Pancreas (tissue), 10 donors: ENCODE data around the gene RIN1. TPM values are rescaled to one million over a fixed set of nuclear protein-coding genes. Genes with fewer than 3 reads are reported as not detected.

Source experiments
- ATAC-seq, 4 donors: fragments of 200-7000 bp; cut with Tn5 transposase; one replicate each; pipeline versions ENCODE4 v1.8.0 to v1.9.1; 2020; ENCODE audit warnings: mild to moderate bottlenecking in 4 of 4, moderate library complexity in 4 of 4
- DNase-seq, 6 donors: peaks; one replicate each; pipeline ENCODE4 v3.0.0-alpha.2; 2020
- FAIRE-seq: peaks from 2 replicates; lab custom pipeline; 2012; peaks lifted over from hg19 to GRCh38; lab: Jason Lieb, UNC
- H3K27ac ChIP-seq, 4 donors: fragments of 200-600 bp; sonication (generic); 1 replicate in 3 of 4; 2 replicates in 1 of 4; pipeline versions ENCODE4 v1.5.0 to v1.8.0; 2020
- H3K27me3 ChIP-seq, 4 donors: fragments of 200-600 bp; one replicate each; pipeline ENCODE4 v1.8.0; 2021
- H3K36me3 ChIP-seq, 3 donors: fragments of 200-600 bp; sonication (generic) in 1 of 3; one replicate each; pipeline versions ENCODE4 v1.5.0 to v1.8.0; 2020 to 2021
- H3K4me1 ChIP-seq, 3 donors: fragments of 200-600 bp; one replicate each; pipeline ENCODE4 v1.8.0; 2021
- H3K4me3 ChIP-seq, 4 donors: fragments of 200-600 bp; sonication (generic) in 2 of 4; one replicate each; pipeline versions ENCODE4 v1.5.0 to v1.8.0; 2020 to 2021
- H3K9me3 ChIP-seq, 4 donors: fragments of 200-600 bp; one replicate each; pipeline ENCODE4 v1.8.0; 2021
- WGBS, 2 donors: extraction: QIAGEN DNeasy Blood & Tissue Kit; methylation state at CpG; one replicate each; pipeline ENCODE4 v1.1.7; 2013; 5-methylcytosine and 5-hydroxymethylcytosine counted together
- intact Hi-C, 3 donors: fragments of 100-400 bp; cut with DNase I; formaldehyde crosslinking; loops; one replicate each; pipeline versions ENCODE4 v1.11.1 to v1.14.2; 2022
- polyA plus RNA-seq, 2 donors: library from polyadenylated mRNA; stranded (reverse); fragments of 200-250 nt; gene quantifications; one replicate each; pipeline ENCODE4 v1.2.3, GENCODE V29; 2013
- total RNA-seq, 6 donors: library from RNA; stranded (reverse); fragmentation: NEBNext Ultra II Directional in 4 of 6; extraction: Animal tissue kit (Norgen Biotek cat#: 25700) in 4 of 6; gene quantifications; one replicate each; pipeline versions ENCODE4 v1.2.1 to v1.2.4, GENCODE V29; 2021 to 2023
- TF ChIP-seq, protein P1 (sequence below), 4 donors: fragments of 200-600 bp; sonication (generic) in 3 of 4; IDR thresholded peaks; one replicate each; pipeline versions ENCODE4 v1.5.0 to v1.8.0; 2021; ENCODE audit warnings: antibody characterized with exemption in 4 of 4
- donor health status: healthy with polysubstance abuse.
- donor health status: DM: no; HTN: no; CAD: no; lungs with moderate emphysema.
- donor health status: DM: no; HTN: no; CAD: no.
- donor health status: control.
- donor health status: control.
- donor health status: Bipolar disorder and iron deficiency.
- donor health status: DM: yes; HTN: yes; CAD: no.
- donor health status: DM: no; HTN: no; CAD: no.
- donor health status: DM: no; HTN: no; CAD: no.
- donor health status: DM: yes; HTN: yes; CAD: no.

Gene RIN1
- total and polyA plus RNA-seq, 8 donors: 2.7 to 15.7 (median 4.8) TPM

DNA sequence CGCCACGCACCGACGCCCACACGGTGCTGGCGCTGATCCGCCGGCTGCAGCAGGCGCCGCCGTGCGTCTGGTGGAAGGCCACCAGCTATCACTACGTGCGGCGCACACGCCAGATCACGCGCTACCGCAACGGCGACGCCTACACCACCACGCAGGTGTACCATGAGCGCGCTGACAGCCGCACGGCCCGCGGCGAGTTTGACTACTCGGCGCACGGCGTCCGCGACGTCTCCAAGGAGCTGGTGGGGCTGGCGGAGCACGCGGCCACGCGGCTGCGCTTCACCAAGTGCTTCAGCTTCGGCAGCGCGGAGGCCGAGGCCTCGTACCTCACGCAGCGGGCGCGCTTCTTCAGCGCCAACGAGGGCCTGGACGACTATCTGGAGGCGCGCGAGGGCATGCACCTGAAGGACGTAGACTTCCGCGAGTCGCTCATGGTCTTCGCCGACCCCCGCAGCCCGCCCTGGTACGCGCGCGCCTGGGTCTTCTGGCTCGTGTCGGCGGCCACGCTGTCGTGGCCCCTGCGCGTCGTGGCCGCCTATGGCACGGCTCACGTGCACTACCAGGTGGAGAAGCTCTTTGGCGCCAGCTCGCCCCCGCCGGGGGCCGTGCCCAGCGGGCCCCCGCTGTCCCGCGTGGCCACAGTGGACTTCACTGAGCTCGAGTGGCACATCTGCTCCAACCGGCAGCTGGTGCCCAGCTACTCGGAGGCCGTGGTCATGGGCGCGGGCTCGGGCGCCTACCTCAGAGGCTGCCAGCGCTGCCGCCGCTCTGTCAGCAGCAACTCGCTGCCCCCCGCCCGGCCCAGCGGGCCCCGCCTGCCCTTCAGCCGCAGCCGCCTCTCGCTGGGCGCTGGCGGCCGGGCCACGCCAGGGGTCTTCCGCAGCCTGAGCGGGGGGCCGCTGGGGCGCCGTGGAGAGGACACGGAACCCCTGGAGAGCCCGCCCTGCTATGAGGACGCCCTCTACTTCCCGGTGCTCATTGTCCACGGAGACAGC is 41.3 kb downstream of the RIN1 start:
- Histone ChIP-seq H3K4me3 (no peak overlapping the region), H3K9me3 (no peaks in the 10 kb centered on the region), H3K36me3 (no peaks in the 10 kb centered on the region), H3K27me3 (no peaks in the 10 kb centered on the region), H3K4me1 (peaks cover 0 to 8% (median 6%) of the 10 kb centered on the region in 3 donors), H3K27ac (no peak overlapping the region)
- ATAC-seq (no peak), DNase-seq (peak in 2 of 6 donors; percentile 2 to 62), FAIRE-seq (no peak)
- WGBS, 2 donors: 80 to 82% methylated on average over 108 to 123 of the region's 123 CpGs
- intact Hi-C loops: no loop called here
- TF ChIP-seq, protein P1, sequence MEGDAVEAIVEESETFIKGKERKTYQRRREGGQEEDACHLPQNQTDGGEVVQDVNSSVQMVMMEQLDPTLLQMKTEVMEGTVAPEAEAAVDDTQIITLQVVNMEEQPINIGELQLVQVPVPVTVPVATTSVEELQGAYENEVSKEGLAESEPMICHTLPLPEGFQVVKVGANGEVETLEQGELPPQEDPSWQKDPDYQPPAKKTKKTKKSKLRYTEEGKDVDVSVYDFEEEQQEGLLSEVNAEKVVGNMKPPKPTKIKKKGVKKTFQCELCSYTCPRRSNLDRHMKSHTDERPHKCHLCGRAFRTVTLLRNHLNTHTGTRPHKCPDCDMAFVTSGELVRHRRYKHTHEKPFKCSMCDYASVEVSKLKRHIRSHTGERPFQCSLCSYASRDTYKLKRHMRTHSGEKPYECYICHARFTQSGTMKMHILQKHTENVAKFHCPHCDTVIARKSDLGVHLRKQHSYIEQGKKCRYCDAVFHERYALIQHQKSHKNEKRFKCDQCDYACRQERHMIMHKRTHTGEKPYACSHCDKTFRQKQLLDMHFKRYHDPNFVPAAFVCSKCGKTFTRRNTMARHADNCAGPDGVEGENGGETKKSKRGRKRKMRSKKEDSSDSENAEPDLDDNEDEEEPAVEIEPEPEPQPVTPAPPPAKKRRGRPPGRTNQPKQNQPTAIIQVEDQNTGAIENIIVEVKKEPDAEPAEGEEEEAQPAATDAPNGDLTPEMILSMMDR (IDR thresholded peaks at IDR 0.05): no peak

DNA sequence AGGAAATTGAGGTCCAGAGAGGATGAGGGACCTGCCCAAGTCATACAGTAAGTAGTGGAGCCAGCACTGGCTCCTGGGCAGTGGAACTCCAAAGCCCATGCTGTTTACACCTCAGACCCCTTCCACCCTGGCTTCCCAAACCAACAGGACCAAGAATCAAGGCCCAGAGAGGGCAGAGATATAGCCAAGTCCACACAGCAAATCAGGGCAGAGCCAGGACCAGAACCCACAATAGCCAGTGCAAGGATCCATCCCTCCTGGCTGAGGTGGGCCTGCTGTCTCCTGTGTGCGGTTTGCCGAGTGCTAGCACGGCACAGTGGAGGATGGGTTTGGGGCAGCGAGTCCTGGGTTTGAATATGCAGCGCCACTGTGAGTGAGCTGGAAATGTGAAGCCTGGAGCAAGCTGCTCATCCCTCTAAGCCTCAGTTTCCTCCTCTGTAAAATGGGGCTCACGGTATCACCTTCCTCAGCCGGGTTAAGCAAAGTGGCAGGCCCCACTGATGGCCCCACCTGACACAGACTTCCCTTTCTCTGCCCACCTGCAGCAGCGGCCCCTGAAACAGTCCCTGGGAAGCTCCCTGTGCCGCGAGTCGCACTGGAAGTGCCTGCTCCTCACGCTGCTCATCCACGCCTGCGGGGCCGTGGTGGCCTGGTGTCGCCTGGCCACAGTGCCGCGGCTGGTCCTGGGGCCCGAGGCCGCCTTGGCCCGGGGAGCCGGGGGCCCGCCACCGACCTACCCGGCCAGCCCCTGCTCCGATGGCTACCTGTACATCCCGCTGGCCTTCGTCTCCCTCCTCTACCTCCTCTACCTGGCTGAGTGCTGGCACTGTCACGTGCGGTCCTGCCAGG is 42.2 kb downstream of the RIN1 start:
- DNase-seq (peak in 2 of 6 donors; percentile 1 to 58), FAIRE-seq (no peak), ATAC-seq (no peak)
- WGBS, 2 donors: 83 to 88% methylated on average over 28 to 30 of the region's 30 CpGs
- Histone ChIP-seq H3K27ac (no peak overlapping the region), H3K36me3 (no peaks in the 10 kb centered on the region), H3K4me1 (peaks cover 0 to 9% (median 9%) of the 10 kb centered on the region in 3 donors), H3K9me3 (no peaks in the 10 kb centered on the region), H3K4me3 (no peak overlapping the region), H3K27me3 (no peaks in the 10 kb centered on the region)
- TF ChIP-seq, protein P1 (IDR thresholded peaks at IDR 0.05): no peak
- intact Hi-C loops: no loop called here

DNA sequence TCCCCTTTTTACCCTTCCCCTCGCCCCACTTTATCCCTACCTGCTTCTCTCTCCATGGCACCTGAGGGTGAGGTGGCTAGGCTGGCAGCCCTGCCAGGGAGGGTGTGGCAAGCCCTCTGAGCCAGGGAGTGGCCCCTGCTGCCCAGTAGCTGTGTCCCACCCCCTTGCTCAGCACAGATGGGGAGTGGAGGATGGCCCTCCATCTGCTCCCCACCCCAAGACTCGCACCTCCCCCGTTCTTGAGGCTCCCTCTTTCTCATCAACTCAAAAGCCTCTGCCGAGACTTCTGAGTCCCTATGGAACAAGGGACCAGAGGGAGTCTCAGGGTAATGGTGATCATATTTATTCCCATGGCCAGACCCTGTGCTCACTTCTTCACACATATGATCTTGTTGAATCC is 42.9 kb downstream of the RIN1 start:
- no peaks in the 10 kb centered on the region for H3K27me3 ChIP-seq
- peaks cover 0 to 9% (median 9%) of the 10 kb centered on the region in 3 donors for H3K4me1 ChIP-seq
- H3K27ac ChIP-seq: no peak overlapping the region
- FAIRE-seq (no peak), ATAC-seq (no peak), DNase-seq (peak in 1 of 6 donors; percentile 2)
- WGBS, 2 donors: 80 to 96% methylated on average over 4 of the region's 4 CpGs
- intact Hi-C loops: no loop called here
- H3K36me3 ChIP-seq: no peaks in the 10 kb centered on the region
- H3K9me3 ChIP-seq: no peaks in the 10 kb centered on the region
- TF ChIP-seq, protein P1 (IDR thresholded peaks at IDR 0.05): no peak
- no peak overlapping the region for H3K4me3 ChIP-seq

DNA sequence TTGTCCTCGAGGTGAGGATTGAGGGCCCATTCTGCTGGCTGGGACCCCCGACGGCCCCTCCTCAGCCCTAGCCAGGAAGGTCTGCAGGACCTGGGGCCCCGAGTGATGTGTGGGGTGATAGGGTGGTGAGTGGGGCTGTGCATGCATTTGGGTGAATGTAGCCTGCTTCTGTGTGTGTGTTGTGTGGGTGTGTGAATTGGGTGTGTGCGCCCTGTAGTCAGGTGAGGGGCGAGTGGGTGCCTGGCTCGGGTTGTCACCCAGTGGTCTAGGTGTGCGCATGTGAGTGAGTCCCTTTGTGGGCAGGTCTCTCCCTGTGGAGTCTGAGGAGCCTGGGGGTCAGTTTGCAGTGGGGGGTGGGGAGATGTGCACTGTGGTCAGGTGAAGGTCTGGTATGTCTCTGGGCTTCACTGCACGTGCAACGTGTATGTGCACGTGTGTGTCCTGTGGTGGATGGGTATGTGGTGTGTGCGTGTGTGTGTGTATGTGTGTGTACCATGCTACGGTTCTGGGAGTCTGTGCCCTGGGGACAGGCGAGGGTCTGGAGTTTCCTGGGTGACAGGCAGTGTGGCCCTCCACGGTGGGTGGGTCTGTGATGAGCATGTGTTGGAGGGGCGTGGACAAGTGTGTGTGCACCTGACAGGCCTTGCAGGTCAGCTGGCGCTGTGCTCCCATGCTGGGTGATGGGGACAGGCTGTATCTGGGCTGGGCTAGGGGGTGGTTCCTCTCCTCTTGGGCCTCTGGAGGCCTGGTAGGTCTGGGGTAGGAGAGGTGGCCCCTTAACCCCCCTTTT is 43.5 kb downstream of the RIN1 start:
- Histone ChIP-seq H3K9me3 (no peaks in the 10 kb centered on the region), H3K27me3 (no peaks in the 10 kb centered on the region), H3K36me3 (no peaks in the 10 kb centered on the region), H3K27ac (no peak overlapping the region), H3K4me3 (peak overlapping the region in 1 of 4 donors; percentile 64), H3K4me1 (peaks cover 0 to 14% (median 13%) of the 10 kb centered on the region in 3 donors)
- intact Hi-C loops: no loop called here
- WGBS, 2 donors: 42 to 52% methylated on average over 14 to 17 of the region's 17 CpGs
- FAIRE-seq (no peak), DNase-seq (peak in 1 of 6 donors; percentile 2), ATAC-seq (no peak)
- TF ChIP-seq, protein P1 (IDR thresholded peaks at IDR 0.05): no peak
